HG03442 (cell line): ENCODE data around the gene AARSD1.
"Not testable (repeated sequence)": the region's sequence is repeated elsewhere in the genome, so short reads cannot be mapped to it uniquely, and the experiment has no call there.

Source experiments
- ATAC-seq: cut with Tn5 transposase; IDR thresholded peaks from one replicate; pipeline ENCODE4 v1.9.1; 2021; ENCODE audit warnings: mild to moderate bottlenecking, moderate library complexity; ENCODE audit not compliant: unreplicated experiment

The AARSD1 gene

GRCh38 chr17:42922294-42922693, 42.0 kb downstream of the AARSD1 start:
- no peak for ATAC-seq

DNA sequence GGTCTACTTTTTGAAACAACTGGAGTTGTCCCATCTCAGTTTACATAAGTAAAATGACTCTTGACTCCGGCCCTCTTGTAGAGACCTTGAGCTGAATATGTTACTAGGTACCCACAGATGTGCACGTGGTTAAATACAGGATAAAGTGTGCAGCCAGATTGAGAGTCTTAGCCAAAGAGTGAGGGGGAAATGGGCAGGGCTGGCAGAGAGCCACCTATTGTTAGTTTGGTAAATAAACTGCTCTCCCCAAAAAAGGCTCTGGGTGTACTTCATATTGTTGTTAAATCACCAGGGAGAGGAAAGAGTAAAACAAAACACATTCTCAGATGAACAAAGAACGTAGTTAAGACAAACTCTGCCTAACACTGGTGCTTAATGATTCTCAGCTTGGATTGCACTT, 43.3 kb downstream of the AARSD1 start:
- no peak for ATAC-seq

DNA sequence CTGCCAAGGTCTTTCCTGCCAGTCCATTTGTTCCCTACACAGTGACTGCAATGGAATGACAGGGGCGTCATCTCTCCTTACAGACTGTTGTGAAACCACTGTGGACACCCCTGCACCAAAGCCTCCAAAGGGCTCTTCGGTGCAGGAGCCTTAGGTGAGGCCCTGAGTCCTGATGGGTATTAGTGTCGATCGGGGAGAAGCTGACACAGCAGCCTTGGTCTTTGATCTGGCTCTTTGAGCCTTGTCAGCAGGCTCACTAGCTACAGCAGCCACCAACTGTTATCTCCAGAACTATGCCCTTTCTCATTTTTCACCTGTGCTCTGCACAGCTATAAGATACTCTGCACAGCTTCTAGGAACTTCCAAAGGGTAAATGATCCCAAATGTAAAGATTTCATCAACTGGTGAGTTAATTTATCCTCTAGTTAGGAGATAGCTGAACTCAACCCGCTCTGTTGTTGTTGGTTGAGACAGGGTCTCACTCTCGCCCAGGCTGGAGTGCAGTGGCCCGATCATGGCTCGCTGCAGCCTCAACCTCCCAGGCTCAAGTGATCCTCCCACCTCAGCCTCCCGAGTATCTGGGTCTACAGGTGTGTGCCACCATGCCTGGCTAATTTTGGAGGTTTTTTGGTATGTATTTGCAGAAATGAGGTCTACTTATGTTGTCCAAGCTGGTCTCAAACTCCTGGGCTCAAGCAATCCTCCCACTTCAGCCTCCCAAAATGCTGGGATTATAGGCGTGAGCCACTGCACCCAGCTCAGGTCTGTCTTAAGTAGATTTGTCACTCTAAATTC, 44.0 kb downstream of the AARSD1 start:
- no peak for ATAC-seq

DNA sequence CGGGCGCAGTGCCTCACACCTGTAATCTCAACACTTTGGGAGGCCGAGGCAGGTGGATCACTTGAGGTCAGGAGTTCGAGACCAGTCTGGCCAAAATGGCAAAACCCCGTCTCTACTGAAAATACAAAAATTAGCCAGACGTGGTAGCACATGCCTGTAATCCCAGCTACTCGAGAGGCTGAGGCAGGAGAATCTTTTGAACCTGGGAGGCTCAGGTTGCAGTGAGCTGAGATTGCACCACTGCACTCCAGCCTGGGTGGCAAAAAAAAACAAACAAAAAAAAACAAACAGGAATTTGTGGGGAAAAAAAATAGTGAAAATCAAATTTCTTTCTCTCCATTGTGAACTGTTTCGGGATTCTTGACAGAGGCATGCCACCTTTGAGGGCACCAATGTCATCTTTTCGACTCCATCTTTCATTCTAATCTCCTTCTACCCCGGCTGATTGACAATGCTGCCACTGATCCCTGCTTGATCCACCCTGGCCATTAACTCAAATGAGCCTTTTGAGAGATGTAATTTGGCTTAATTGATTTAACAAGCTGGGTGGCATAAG, 44.7 kb downstream of the AARSD1 start:
- ATAC-seq: not testable (repeated sequence)

DNA sequence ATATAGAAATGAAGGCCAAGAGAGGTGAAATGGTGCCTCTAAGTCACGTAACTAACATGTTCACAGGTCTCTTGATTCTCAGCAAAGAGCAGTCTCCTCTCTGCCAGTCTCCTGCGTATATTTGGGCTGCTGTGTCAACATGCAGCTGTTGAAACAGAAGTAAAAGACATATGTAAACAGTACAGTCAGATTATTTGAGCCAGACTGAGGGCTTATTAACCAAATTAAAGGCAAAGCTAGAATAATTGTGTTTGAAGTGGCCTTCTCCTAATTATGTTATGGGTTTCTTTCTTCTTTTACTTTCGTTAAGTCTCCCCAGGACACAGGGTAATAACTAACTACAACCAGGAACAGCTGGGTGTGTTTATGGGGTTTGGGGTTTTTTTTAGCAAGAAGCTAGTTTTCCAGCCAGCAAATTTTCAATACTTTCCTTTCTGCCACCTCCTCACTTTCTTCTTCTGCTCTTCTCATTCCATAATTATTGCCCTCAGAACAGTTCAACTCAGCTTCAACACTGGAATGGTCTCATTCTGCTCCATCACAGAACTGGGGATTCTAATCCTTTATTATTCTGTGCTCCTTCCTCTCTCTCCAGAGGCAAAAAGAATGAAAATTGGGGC, 45.2 kb downstream of the AARSD1 start:
- ATAC-seq: no peak

- ATAC-seq: no peak
These were observed 47.0 kb downstream of the AARSD1 start for GRCh38 chr17:42917236-42917603.

GRCh38 chr17:42916388-42917235, 47.6 kb downstream of the AARSD1 start:
- ATAC-seq: not testable (repeated sequence)

GRCh38 chr17:42915288-42915687, 49.0 kb downstream of the AARSD1 start:
- ATAC-seq: not testable (repeated sequence)

- ATAC-seq: no peak
These were observed 50.2 kb downstream of the AARSD1 start for GRCh38 chr17:42913981-42914617.

GRCh38 chr17:42913522-42913921, 50.7 kb downstream of the AARSD1 start:
- no peak for ATAC-seq

DNA sequence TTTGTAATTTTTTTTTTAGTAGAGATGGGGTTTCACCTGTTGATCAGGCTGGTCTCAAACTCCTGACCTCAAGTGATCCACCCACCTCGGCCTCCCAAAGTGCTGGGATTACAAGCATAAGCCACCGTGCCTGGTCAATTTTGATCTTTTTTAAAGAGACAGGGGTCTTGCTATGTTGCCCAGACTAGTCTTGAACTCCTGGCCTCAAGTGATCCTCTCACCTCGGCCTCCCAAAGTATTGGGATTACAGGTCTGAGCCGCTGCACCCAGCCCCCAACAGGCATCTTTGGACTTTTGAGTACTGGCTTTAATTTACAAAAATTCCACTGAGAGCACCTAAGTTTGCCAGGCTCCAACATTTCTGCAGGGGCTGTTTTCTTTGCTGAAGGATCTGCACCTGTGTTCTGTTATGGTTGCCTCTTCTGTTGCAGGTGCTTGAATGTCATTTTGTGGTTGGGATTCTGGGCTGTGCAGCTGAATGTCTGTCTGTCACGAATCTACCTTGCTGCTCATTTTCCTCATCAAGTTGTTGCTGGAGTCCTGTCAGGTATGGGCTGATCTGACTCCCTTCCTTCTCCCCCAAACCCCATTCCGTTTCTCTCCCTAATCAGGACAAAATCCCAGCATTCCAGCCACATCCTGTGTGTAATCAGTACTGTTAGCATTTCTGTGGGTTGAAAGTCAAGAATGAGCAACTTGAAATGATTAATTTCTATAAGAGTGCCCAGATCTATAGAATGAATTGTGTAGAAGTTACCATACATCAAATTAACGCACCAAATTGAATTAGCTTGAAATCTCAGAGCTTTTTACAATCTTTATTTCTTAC, 55.2 kb downstream of the AARSD1 start:
- ATAC-seq: no peak

DNA sequence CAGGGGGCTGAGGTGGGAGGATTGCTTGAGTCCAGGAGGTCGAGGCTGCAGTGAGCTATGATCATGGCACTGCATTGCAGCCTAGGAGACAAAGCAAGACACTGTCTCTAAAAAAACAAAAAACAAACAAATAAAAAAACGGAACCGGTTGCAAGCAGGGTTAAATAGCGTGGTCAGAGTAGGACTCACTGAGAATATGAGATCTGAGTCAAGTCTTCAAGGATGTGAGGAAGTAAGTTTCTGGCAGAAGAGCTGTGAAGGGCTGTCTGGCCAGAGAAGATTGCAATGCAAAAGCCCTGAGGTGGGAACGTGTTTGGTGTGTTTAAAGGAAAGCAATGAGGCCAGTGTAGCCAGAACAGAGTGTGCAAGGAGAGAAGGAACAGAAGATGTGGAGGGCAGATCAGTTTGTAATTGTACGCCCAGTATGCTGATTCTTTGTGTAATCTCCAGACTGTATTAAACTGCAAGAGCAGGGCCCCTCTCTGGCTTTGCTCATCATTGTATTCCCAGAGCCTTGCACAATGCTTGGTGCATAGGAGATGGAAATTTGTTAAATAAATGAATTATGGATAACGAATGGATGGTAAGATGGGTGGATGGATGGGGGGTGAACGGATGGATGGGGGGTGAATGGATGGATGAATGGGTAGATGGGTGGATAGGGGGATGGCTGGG, 57.3 kb downstream of the AARSD1 start:
- ATAC-seq: no peak

- ATAC-seq: no peak
These were observed 60.2 kb downstream of the AARSD1 start for GRCh38 chr17:42904110-42904469.

DNA sequence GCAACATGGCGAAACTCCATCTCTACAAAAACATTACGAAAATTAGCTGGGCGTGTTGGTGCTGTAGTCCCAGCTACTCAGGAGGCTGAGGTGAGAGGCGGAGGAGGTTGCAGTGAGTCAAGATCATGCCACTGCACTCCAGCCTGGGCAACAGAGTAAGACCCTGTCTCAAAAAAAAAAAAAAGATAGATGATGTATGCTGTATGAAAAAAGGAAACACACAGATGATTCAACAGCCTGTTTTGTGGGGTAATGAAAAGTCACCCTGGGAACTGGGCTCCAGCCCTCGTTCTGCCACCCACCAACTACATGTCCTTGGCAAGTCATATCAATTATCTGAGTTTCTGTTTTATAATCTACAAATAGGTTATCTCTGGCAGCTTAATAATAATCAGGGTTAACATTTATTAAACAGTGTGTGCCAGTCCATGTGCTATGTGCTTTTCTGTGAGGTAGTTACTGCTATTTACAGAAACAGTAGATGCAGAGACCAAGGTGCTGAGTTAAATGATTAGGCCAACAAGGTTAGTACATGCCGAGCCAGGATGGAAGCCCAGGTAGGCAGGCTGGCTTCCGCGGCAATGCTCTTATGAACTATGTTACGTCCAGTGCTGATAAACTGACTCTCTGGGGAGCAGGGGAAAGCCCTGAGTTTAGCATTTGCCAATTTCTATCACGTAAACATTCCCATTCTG, 62.6 kb downstream of the AARSD1 start:
- ATAC-seq: no peak
